HL-60 (cell line): ENCODE results near the gene TMEM250.
A peak's percentile ranks its signal among the peaks of the same experiment; 100 is the strongest.

Experiments
- DNase-seq, 2 experiments: peaks; one replicate each; pipeline ENCODE4 v3.0.0-alpha.2; 2010 to 2020; ENCODE audit warnings: low read depth in 1 of 2, low spot score in 1 of 2
- H3K27ac ChIP-seq: fragments of 250-450 bp; sonication (Bioruptor Pico); replicated peaks from 2 replicates; pipeline ENCODE4 v1.5.1; 2020; ENCODE audit warnings: mild to moderate bottlenecking, moderate library complexity
- H3K27me3 ChIP-seq: fragments of 250-450 bp; sonication (Bioruptor Pico); 2 replicates; pipeline ENCODE4 v1.5.1; 2021; ENCODE audit warnings: mild to moderate bottlenecking, moderate library complexity; ENCODE audit not compliant: insufficient read depth, poor library complexity, severe bottlenecking
- H3K4me3 ChIP-seq: replicated peaks from 2 replicates; pipeline ENCODE4 v1.5.1; 2011; ENCODE audit warnings: mild to moderate bottlenecking, control low read depth, low read length; ENCODE audit not compliant: insufficient read depth
- CTCF ChIP-seq: IDR thresholded peaks from one replicate; pipeline ENCODE4 v1.5.1; 2011; ENCODE audit warnings: low read length, control low read depth, inconsistent platforms; ENCODE audit not compliant: insufficient read depth
- GABPA ChIP-seq: IDR thresholded peaks from 2 replicates; pipeline ENCODE4 v1.6.1; 2012; ENCODE audit warnings: low read depth
- POLR2AphosphoS5 ChIP-seq: IDR thresholded peaks from 2 replicates; pipeline ENCODE4 v1.6.1; 2012; ENCODE audit warnings: low read depth
- REST ChIP-seq: IDR thresholded peaks from 2 replicates; pipeline ENCODE4 v1.6.1; 2012; ENCODE audit warnings: low read depth; ENCODE audit not compliant: insufficient replicate concordance
- SPI1 ChIP-seq: IDR thresholded peaks from 2 replicates; pipeline ENCODE4 v1.6.1; 2012; ENCODE audit warnings: low read depth, mild to moderate bottlenecking, borderline replicate concordance

TMEM250 gene

GRCh38 chr9:136144450-136144849 is 25.8 kb upstream of the TMEM250 start:
- no peak for DNase-seq
- no peak for TF ChIP-seq GABPA
- no peak for TF ChIP-seq SPI1
- no peak for TF ChIP-seq REST
- TF ChIP-seq POLR2AphosphoS5 = no peak
- TF ChIP-seq CTCF = no peak
- peaks cover 11% of the 10 kb centered on the region for H3K27me3 ChIP-seq

DNA sequence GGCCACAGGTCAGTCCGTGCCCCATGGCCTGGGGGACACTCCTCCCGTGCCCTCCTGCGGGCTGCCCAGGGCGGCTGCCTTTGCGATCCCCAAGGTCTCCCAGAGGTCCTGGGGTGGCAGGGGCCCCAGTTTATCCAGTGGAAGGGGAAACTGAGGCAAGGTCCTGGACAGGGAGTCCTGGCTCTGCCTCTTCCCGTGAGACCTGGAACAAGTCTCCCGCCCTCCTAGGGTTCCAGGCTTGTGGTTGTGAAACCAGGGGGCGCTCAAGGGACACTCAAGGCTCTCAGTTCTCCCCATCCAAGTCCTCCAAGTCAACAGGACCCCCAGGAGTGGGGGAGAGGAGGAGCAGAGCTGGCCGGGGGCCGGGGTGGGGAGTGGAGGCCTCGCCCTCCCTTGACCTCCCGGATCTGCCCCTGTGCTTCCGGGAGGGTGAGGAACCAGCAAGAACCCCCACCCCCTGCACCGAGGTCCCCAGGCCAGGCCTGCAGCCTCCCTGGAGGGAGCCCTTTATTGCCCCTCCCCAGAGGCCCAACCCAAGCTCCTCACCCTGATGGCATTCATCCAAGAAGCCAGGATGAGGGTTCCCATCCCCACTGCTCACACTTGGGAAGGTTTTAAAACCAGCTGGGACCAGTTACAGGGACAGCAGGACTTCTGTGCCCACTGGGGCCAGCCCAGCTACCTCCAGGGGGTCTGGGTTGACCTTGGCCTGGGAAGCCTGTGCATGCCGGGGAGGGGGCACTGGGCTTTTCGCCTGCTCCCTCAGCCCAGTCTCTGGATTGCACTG is 24.7 kb upstream of the TMEM250 start:
- H3K27me3 ChIP-seq = peaks cover 11% of the 10 kb centered on the region
- no peak overlapping the region for H3K27ac ChIP-seq
- H3K4me3 ChIP-seq = no peak overlapping the region
- TF ChIP-seq CTCF = peak; percentile 4
- TF ChIP-seq POLR2AphosphoS5 = no peak
- peak in 1 of 2 experiments; percentile 12 for DNase-seq

More at GRCh38 chr9:136144450-136144849, 25.8 kb upstream of the TMEM250 start:
- Histone ChIP-seq H3K27ac (no peak overlapping the region), H3K4me3 (no peak overlapping the region)

DNA sequence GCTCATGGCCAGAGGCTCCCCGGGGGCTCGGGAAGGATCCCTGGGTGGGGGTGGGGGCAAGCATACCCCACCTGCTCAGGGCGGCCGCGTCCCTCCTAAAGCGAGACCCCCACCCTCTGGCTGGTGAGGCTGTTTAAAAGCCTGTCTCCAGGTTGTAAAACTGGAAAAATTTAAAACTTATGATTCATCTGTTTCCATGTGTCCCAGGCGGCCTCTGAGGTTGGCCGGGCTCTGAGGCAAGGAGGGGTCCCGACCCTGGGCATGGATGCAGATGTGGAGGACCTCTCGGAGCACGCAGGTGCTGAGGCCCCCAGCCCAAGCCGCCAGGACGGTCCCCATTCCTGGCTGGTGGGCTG is 24.2 kb upstream of the TMEM250 start:
- no peak overlapping the region for H3K4me3 ChIP-seq
- no peak for DNase-seq
- H3K27me3 ChIP-seq = peaks cover 9% of the 10 kb centered on the region
- H3K27ac ChIP-seq = no peak overlapping the region
- TF ChIP-seq CTCF (no peak), SPI1 (no peak), REST (no peak), GABPA (no peak), POLR2AphosphoS5 (no peak)

- no peak for DNase-seq
- TF ChIP-seq REST (no peak), GABPA (no peak), POLR2AphosphoS5 (no peak), CTCF (no peak), SPI1 (no peak)
- no peak overlapping the region for H3K4me3 ChIP-seq
- H3K27ac ChIP-seq = no peak overlapping the region
- H3K27me3 ChIP-seq = peaks cover 5% of the 10 kb centered on the region
Measured at GRCh38 chr9:136142414-136142796, 23.7 kb upstream of the TMEM250 start.
